HepG2 (cell line): ENCODE data around the gene ZBTB9. TPM values are rescaled to one million over a fixed set of nuclear protein-coding genes. Genes with fewer than 3 reads are reported as not detected.

Source experiments
- ATF7 ChIP-seq, 2 experiments: fragments of 450-650 bp in 1 of 2; sonication (generic) in 1 of 2; formaldehyde crosslinking in 1 of 2; IDR thresholded peaks; 2 replicates each; pipeline versions ENCODE4 v1.4.0 to v1.6.1; 2016 to 2020; ENCODE audit warnings: antibody characterized with exemption in 1 of 2, mild to moderate bottlenecking in 1 of 2, missing genetic modification reagents in 1 of 2
- ATF7-NPFF ChIP-seq: sonication (generic); formaldehyde crosslinking; IDR thresholded peaks from 2 replicates; pipeline ENCODE4 v1.8.1; 2023; ENCODE audit warnings: mild to moderate bottlenecking, low read depth, missing genetic modification reagents, moderate library complexity
- HES4 ChIP-seq: sonication (generic); formaldehyde crosslinking; IDR thresholded peaks from 2 replicates; pipeline ENCODE4 v1.9.0; 2021; ENCODE audit warnings: mild to moderate bottlenecking, missing genetic modification reagents, borderline replicate concordance
- HNRNPH1 ChIP-seq: fragments of 200-400 bp; formaldehyde crosslinking; optimal IDR thresholded peaks from 2 replicates; pipeline ENCODE3; 2017; ENCODE audit warnings: mild to moderate bottlenecking, low read depth, low read length
- KMT2A ChIP-seq: sonication (generic); formaldehyde crosslinking; IDR thresholded peaks from 2 replicates; pipeline ENCODE4 v1.4.0; 2020; ENCODE audit warnings: missing genetic modification reagents
- NR2C2 ChIP-seq: sonication (generic); formaldehyde crosslinking; IDR thresholded peaks from 2 replicates; pipeline ENCODE4 v1.4.0; 2020; ENCODE audit warnings: missing genetic modification reagents, mild to moderate bottlenecking, moderate library complexity, borderline replicate concordance
- NR3C1 ChIP-seq: sonication (generic); formaldehyde crosslinking; IDR thresholded peaks from 2 replicates; pipeline ENCODE4 v1.4.0; 2020; ENCODE audit warnings: missing genetic modification reagents
- PLSCR1 ChIP-seq: sonication (generic); formaldehyde crosslinking; IDR thresholded peaks from 2 replicates; pipeline ENCODE4 v1.5.0; 2020; ENCODE audit warnings: missing genetic modification reagents, mild to moderate bottlenecking, borderline replicate concordance
- RORA ChIP-seq: sonication (generic); formaldehyde crosslinking; IDR thresholded peaks from 2 replicates; pipeline ENCODE4 v1.5.0; 2020; ENCODE audit warnings: mild to moderate bottlenecking, missing genetic modification reagents, moderate library complexity
- ZFP36 ChIP-seq: fragments of 150-350 bp; IDR thresholded peaks from 2 replicates; pipeline ENCODE4 v1.6.1; 2018; ENCODE audit warnings: borderline replicate concordance, low read length, low read depth; ENCODE audit not compliant: partially characterized antibody
- ZNF17 ChIP-seq: sonication (generic); formaldehyde crosslinking; IDR thresholded peaks from 2 replicates; pipeline ENCODE4 v1.5.0; 2020; ENCODE audit warnings: mild to moderate bottlenecking, missing genetic modification reagents
- ZNF274 ChIP-seq: sonication (generic); formaldehyde crosslinking; IDR thresholded peaks from 2 replicates; pipeline ENCODE4 v1.5.1; 2020; ENCODE audit warnings: mild to moderate bottlenecking, missing genetic modification reagents
- ZNF281 ChIP-seq: sonication (generic); formaldehyde crosslinking; IDR thresholded peaks from 2 replicates; pipeline ENCODE4 v1.4.0; 2020; ENCODE audit warnings: missing genetic modification reagents, borderline replicate concordance
- ZNF292 ChIP-seq: sonication (generic); formaldehyde crosslinking; IDR thresholded peaks from 2 replicates; pipeline ENCODE4 v1.8.1; 2022; ENCODE audit warnings: mild to moderate bottlenecking, low read depth, missing genetic modification reagents, borderline replicate concordance
- ZNF816 ChIP-seq: sonication (generic); formaldehyde crosslinking; IDR thresholded peaks from 2 replicates; pipeline ENCODE4 v1.8.0; 2022; ENCODE audit warnings: missing genetic modification reagents, mild to moderate bottlenecking, borderline replicate concordance
- ZXDC ChIP-seq: sonication (generic); formaldehyde crosslinking; IDR thresholded peaks from 2 replicates; pipeline ENCODE4 v1.5.0; 2020; ENCODE audit warnings: mild to moderate bottlenecking, missing genetic modification reagents
- polyA plus RNA-seq, 8 experiments: library from polyadenylated mRNA; depleted of rRNA in 3 of 8; stranded (reverse) in 7 of 8; unstranded in 1 of 8; fragments of >200 nt; fragmentation: Illumina TruSeq in 4 of 8; extraction: Trizol in 4 of 8; gene quantifications; 2 replicates each; pipeline versions ENCODE4 v1.2.1 to v1.2.3, GENCODE V29; 2011 to 2016; ENCODE audit warnings: low read depth in 4 of 8, missing spikeins in 1 of 8, mixed read lengths in 1 of 8; ENCODE audit not compliant: insufficient read depth in 1 of 8
- total RNA-seq, 5 experiments: library from RNA; depleted of rRNA; stranded (reverse); fragments of >200 nt; fragmentation: Illumina TruSeq; extraction: Trizol; gene quantifications; 2 replicates each; pipeline ENCODE4 v1.2.3, GENCODE V29; 2016; ENCODE audit warnings: low read depth in 1 of 5
- TF ChIP-seq, protein P1 (sequence below): sonication (generic); formaldehyde crosslinking; IDR thresholded peaks from 2 replicates; pipeline ENCODE4 v1.4.0; 2020; ENCODE audit warnings: missing genetic modification reagents, borderline replicate concordance

Gene ZBTB9
- total and polyA plus RNA-seq, 2 of the 13 experiments (the other 11 are each of a cell fraction or from before 2014, with no cell fraction given): 5.3 to 9.2 TPM

GRCh38 chr6:33410711-33411631, 43.4 kb upstream of the ZBTB9 start, which contains the start of gene PHF1 (continued):
- TF ChIP-seq, protein P1, sequence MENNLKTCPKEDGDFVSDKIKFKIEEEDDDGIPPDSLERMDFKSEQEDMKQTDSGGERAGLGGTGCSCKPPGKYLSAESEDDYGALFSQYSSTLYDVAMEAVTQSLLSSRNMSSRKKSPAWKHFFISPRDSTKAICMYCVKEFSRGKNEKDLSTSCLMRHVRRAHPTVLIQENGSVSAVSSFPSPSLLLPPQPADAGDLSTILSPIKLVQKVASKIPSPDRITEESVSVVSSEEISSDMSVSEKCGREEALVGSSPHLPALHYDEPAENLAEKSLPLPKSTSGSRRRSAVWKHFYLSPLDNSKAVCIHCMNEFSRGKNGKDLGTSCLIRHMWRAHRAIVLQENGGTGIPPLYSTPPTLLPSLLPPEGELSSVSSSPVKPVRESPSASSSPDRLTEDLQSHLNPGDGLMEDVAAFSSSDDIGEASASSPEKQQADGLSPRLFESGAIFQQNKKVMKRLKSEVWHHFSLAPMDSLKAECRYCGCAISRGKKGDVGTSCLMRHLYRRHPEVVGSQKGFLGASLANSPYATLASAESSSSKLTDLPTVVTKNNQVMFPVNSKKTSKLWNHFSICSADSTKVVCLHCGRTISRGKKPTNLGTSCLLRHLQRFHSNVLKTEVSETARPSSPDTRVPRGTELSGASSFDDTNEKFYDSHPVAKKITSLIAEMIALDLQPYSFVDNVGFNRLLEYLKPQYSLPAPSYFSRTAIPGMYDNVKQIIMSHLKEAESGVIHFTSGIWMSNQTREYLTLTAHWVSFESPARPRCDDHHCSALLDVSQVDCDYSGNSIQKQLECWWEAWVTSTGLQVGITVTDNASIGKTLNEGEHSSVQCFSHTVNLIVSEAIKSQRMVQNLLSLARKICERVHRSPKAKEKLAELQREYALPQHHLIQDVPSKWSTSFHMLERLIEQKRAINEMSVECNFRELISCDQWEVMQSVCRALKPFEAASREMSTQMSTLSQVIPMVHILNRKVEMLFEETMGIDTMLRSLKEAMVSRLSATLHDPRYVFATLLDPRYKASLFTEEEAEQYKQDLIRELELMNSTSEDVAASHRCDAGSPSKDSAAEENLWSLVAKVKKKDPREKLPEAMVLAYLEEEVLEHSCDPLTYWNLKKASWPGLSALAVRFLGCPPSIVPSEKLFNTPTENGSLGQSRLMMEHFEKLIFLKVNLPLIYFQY (CRISPR knock-in tag): no peak
- no peak for TF ChIP-seq ZXDC
- TF ChIP-seq NR3C1 (CRISPR knock-in tag): no peak
- no peak for TF ChIP-seq ZNF292 (CRISPR knock-in tag)
- peak; percentile 35; the same call in 1 of the 2 replicates for TF ChIP-seq HES4 (CRISPR knock-in tag)
- TF ChIP-seq ZNF281 (CRISPR knock-in tag): peak; percentile 65
- no peak for TF ChIP-seq NR2C2 (CRISPR knock-in tag)
- TF ChIP-seq HNRNPH1: no peak
- TF ChIP-seq ATF7-NPFF (CRISPR knock-in tag): peak; percentile 62; the same call in 1 of the 2 replicates
- no peak for TF ChIP-seq RORA (CRISPR knock-in tag)
- no peak for TF ChIP-seq ZNF17
- TF ChIP-seq ZNF816: 0 out of 2 replicates have a peak, but pooled peaks have one; percentile 46
- peak; percentile 20; the same call in 1 of the 2 replicates for TF ChIP-seq KMT2A (CRISPR knock-in tag)
- no peak for TF ChIP-seq ZFP36
- TF ChIP-seq ATF7 (IDR thresholded peaks at IDR 0.05): no peak
- no peak for TF ChIP-seq ATF7 (CRISPR knock-in tag; IDR thresholded peaks at IDR 0.05)
- TF ChIP-seq PLSCR1: no peak
- TF ChIP-seq ZNF274 (CRISPR knock-in tag): peak; percentile 55; the same call in 1 of the 2 replicates
